C4-2B (cell line): ENCODE data around the gene LAMA2.

Experiments
- ZFX ChIP-seq: fragments of 450-650 bp; IDR thresholded peaks from 2 replicates; pipeline ENCODE4 v1.6.1; 2017
- TF ChIP-seq, protein P1 (sequence below): fragments of 450-650 bp; conservative IDR thresholded peaks from 2 replicates; pipeline ENCODE4 v1.5.1; 2017; ENCODE audit warnings: mild to moderate bottlenecking

DNA sequence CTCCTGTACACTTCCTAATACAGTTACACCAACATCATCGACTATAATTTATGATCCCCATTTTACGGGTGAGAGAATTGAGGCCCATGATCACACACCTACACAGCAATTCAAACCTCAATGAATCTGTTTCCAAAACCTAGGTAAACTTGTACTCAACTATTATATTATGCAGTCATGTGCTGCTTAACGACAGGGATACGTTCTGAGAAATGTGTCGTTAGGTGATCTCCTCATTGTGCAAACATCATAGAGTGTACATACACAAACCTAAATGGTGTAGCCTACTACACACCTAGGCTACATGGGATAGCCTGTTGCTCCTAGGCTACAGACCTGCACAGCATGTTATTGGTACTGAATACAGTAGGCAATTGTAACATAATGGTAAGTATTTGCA, 441.4 kb downstream of the LAMA2 start:
- TF ChIP-seq, protein P1, sequence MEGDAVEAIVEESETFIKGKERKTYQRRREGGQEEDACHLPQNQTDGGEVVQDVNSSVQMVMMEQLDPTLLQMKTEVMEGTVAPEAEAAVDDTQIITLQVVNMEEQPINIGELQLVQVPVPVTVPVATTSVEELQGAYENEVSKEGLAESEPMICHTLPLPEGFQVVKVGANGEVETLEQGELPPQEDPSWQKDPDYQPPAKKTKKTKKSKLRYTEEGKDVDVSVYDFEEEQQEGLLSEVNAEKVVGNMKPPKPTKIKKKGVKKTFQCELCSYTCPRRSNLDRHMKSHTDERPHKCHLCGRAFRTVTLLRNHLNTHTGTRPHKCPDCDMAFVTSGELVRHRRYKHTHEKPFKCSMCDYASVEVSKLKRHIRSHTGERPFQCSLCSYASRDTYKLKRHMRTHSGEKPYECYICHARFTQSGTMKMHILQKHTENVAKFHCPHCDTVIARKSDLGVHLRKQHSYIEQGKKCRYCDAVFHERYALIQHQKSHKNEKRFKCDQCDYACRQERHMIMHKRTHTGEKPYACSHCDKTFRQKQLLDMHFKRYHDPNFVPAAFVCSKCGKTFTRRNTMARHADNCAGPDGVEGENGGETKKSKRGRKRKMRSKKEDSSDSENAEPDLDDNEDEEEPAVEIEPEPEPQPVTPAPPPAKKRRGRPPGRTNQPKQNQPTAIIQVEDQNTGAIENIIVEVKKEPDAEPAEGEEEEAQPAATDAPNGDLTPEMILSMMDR = no peak
- TF ChIP-seq ZFX = no peak
